NT2/D1 (cell line): ENCODE data around the gene PSMD3.

Source experiments
- YY1 ChIP-seq: IDR thresholded peaks from 2 replicates; pipeline ENCODE4 v1.6.1; 2011; ENCODE audit not compliant: insufficient read length, insufficient read depth
- ZNF274 ChIP-seq: IDR thresholded peaks from 2 replicates; pipeline ENCODE4 v1.6.1; 2011; ENCODE audit warnings: mild to moderate bottlenecking, low read depth, low read length

GRCh38 chr17:40025559-40025958 is 45.0 kb downstream of the PSMD3 start:
- no peak for TF ChIP-seq YY1
- TF ChIP-seq ZNF274, result no peak
